Measurements from ENCODE around the gene PDGFRB.

- TF ChIP-seq POLR2AphosphoS5 (IDR thresholded peaks at IDR 0.05; ENCODE audit: borderline replicate concordance, low read depth, low read length) (no peak), EZH2 (IDR thresholded peaks at IDR 0.05) (no peak)
Observed at GRCh38 chr5:150184006-150184405, 28.4 kb upstream of the PDGFRB start.
